GM21723 (cell line): ENCODE measurements around the gene FASTKD2.

Experiments
- ATAC-seq: cut with Tn5 transposase; IDR thresholded peaks from one replicate; pipeline ENCODE4 v1.9.1; 2021; ENCODE audit warnings: mild to moderate bottlenecking, moderate library complexity; ENCODE audit not compliant: unreplicated experiment

The FASTKD2 gene

GRCh38 chr2:206765242-206766056, at the start of gene FASTKD2, which contains the start of gene MDH1B:
TSS of gene FASTKD2 (plus strand) at chr2:206765606. CDS start at chr2:206766694, 1,088 bp downstream.
TSS of gene MDH1B (minus strand) at chr2:206765328. CDS start at chr2:206765271, 57 bp downstream.
- peak; percentile 95 for ATAC-seq

DNA sequence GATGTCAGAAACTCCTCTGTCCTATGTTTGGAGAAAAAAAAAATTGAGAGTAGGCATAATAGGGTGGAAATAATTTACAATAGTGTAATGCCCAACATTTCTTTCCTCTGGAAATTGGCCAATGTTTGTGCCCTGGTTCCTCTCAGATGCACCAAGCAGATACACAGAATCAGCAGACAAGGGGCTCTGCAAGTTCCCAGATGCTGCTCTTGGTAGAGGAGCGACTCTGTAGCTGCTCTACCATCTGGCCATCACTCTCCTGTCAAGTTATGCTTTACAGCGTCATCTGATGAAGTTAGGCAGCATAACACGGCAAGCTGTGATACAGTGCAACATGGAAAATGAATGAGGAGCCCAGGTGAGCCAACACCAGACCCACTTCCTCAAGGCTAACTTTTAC, 48.8 kb upstream of the FASTKD2 start:
- ATAC-seq: no peak

DNA sequence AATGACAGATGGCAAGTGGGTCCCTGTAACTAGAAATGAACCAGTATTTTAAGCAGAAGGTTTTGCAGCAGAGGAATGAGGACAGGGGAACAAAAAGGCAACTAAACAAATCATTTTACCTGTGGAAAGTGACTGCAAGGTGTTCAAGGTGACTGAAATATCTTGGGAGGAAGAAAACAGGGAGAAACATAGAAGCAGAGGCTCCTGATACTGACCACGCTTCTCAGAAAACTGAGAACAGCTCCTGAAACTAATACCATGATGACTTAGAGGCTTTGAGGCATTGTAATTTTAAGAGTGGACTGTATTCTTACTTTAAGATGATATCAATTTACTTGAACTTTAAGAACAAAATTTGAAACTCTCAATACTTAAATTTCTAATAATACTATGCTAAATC, 47.1 kb upstream of the FASTKD2 start, which contains the start of gene DYTN:
Gene DYTN (minus strand): TSS at position 101 of the 400 bp plus-strand sequence. CDS start 117 bp downstream, outside the sequence.
- ATAC-seq: peak; percentile 38

DNA sequence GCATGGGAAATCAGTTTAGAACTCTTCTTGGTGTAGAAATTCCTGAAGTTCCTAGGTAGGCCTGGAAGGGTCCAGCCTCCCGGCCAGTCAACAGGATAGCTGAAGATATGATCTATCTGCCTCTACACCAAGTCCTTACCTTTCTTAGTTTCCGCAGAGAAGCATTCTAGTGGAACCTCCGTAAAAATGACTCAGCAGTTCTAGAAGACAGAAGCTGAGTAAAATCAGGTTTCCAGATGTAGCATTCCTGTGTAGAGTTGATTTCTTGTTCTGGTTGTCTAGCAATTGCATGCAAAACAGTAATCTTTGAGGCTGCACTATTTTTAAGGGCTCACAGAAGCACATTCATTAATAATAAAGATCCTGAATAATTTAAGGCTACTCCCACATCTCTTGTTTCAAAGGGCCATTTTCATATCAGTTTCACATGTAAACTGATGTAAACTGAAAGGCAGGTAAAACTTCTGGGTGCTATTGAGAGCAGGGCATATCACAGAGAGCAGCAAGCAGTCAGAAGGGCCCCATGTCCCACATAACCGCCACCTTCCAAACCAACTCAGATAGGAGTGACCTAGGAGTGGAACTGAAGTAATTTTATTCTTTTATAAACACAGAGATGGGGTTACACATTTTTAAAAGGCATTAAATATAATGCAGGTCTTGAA, 44.0 kb upstream of the FASTKD2 start:
- ATAC-seq: peak; percentile 87

DNA sequence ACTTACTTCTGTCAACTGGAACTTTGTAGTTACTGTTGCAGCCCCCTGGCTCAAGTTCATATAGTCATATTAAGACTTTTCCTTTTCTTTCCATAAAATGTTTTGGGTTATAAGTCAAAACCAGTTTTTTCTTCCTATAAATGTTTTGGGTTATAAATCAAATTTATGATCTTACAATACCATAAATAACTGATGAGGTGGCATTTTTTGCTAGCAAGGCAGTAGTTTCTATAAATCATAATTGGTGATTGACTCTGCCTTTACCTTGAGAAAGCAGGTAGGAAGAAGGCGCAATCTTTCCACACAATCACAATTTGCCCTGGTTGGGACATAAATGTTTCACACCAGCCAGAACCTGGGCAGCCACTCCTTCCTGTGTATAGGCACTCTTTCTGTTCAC, 42.1 kb upstream of the FASTKD2 start:
- no peak for ATAC-seq

DNA sequence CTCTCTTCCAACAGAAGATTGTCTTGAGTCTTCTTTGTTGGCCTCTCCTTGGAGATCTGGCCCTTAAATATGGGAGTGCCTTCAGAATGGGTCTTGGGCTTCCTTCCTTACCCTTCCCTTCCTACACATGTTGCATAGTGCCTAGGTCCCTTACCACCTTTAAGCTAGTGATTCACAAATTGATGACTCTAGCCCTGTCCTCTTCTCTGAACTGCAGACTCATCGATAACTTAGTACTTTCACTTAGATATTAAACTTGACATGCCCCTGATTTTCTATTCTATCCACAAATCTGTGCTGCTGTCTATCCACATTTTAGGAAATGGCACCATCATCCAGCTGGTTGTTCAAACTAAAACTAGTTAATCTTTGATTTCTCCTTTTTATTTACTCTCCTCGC, 38.1 kb upstream of the FASTKD2 start:
- ATAC-seq: no peak

GRCh38 chr2:206728277-206729199, 36.9 kb upstream of the FASTKD2 start:
- ATAC-seq: no peak

GRCh38 chr2:206733341-206733740, 32.1 kb upstream of the FASTKD2 start:
- no peak for ATAC-seq

- no peak for ATAC-seq
Observed at GRCh38 chr2:206736935-206737334, 28.5 kb upstream of the FASTKD2 start.

GRCh38 chr2:206739271-206739670, 26.1 kb upstream of the FASTKD2 start:
- ATAC-seq: no peak

GRCh38 chr2:206740800-206741199, 24.6 kb upstream of the FASTKD2 start:
- no peak for ATAC-seq

- ATAC-seq: no peak
Observed at GRCh38 chr2:206756816-206757215, 8.6 kb upstream of the FASTKD2 start.

- ATAC-seq: peak; percentile 40
Observed at GRCh38 chr2:206764673-206765241, 649 bp upstream of the FASTKD2 start.

DNA sequence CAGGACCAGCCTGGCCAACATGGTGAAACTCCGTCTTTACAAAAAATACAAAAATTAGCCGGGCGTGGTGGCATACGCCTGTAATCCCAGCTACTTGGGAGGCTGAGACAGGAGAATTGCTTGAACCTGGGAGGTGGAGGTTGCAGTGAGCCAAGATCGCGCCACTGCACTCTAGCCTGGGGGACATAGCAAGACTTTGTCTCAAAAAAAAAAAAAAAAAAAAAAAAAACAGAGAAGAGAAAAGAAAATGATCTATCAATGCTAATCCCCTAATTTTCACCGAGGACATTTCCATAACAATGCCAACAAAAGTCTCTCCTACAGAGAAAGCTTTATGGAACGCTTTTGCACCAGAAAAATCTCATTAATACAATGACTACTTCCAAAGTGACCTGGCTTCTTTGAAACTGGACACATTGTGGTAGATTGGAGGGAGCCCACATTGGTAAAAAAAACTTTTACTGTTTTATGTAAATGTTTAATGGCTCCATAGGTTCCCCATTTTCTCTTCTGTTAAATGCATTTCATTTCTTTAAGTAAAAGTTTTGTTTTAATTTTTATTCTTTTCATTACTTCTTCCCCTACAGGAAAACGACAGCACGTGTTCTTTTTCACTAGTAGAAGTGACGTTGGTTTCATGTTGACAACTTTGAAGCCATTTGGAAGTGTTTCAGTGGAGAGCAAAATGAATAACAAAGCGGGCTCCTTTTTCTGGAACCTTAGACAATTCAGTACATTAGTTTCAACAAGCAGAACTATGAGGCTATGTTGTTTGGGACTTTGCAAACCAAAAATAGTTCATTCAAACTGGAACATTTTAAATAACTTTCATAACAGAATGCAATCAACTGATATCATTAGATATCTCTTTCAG, 888 bp downstream of the FASTKD2 start:
- no peak for ATAC-seq

- ATAC-seq: no peak
Observed at GRCh38 chr2:206774871-206775270, 9.5 kb downstream of the FASTKD2 start.

- ATAC-seq: no peak
Observed at GRCh38 chr2:206776432-206776831, 11.0 kb downstream of the FASTKD2 start.

DNA sequence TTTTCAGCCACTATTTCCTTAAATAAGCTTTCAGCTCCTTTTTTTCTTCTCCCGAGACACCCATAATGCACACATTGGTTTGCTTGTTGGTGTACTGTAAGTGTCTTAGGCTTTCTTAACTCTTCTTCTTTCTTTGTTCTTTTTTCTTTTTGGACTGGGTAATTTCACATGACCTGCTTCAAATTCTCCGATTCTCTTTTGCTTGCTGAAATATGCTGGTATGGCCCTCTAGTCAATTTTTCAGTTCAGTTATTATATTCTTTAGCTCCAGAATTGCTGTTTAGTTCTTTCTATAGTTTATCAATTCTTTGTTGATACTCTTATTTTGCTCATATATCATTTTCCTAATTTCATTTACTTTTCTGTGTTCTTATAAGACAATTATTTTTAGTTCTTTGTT, 15.3 kb downstream of the FASTKD2 start:
- ATAC-seq: no peak

DNA sequence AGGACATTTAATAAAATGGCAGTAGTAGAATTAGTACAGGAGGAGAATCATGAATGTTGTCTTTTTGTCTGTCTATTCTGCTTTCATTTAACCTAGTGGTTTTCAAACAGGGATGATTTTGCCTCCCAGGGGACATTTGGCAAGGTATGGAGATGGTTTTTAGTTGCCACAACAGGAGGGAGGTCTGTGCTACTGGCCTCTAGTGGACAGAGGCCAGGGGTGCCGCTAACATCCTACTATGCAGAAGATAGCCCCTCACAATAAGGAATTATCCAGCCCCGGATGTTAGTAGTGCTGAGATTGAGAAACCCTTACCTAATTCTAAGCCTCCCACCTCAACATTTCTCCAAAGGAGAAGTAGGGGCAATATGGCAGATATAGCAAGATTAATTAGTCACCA, 18.3 kb downstream of the FASTKD2 start:
- no peak for ATAC-seq

DNA sequence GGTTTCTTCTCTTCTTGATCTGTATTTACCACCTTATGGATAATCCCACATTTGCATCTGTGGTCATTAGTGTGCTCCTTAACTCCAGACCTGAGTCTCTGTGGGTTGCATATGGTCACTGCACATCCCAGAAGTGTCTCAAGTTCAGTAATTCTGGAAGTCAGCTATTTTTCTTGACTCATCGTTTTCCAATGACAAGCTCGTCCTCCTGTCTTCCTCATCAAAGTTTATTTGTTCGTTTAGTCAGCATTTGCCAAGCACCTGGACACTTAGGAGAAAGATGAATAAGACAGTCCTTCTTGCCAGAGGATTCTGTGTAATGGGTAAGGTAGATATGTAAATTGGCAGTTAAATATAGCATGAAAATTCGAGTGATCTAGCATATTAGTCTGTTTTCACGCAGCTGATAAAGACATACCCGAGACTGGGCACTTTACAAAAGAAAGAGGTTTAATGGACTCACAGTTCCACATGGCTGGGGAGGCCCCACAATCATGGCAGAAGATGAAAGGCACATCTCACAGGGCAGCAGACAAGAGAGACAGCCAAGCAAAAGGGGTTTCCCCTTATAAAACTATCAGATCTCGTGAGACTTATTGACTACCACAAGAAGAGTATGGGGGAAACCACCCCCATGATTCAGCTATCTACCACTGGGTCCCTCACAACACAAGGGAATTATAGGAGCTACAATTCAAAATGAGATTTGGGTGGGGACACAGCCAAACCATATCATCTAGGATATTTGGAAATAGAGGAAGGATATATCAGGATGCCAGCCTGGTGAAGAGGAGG, 19.4 kb downstream of the FASTKD2 start:
- no peak for ATAC-seq
